HCT116 (cell line): ENCODE results near the gene RAPGEF3. TPM values are rescaled to one million over a fixed set of nuclear protein-coding genes. Genes with fewer than 3 reads are reported as not detected.

Experiments
- ATAC-seq: fragments of 200-7000 bp; cut with Tn5 transposase; 2 replicates; pipeline ENCODE4 v1.9.1; 2020; ENCODE audit warnings: mild to moderate bottlenecking, moderate library complexity
- BruUV-seq: library from RNA; stranded (reverse); fragments of 400-500 nt; replicated peaks from 2 replicates; lab custom pipeline; 2021; lab: Mats Ljungman, UMichigan
- CTCF ChIA-PET: fragments of 300-600 bp; sonication (Branson Sonifier 250); formaldehyde crosslinking; loops from one replicate; lab custom pipeline; 2021; ENCODE audit warnings: antibody characterized with exemption; lab: Charles Lee
- POLR2A ChIA-PET: fragments of 300-600, 350-600 bp; sonication (Branson Sonifier 250); formaldehyde crosslinking; loops from one replicate; lab custom pipeline; 2021; ENCODE audit warnings: antibody characterized with exemption; lab: Charles Lee
- RAD21 ChIA-PET, 2 experiments: fragments of 300-600 bp; sonication (Branson Sonifier 250); formaldehyde crosslinking; loops; one replicate each; lab custom pipeline; 2023; ENCODE audit warnings: low total read pairs in 2 of 2; ENCODE audit not compliant: uncharacterized antibody in 2 of 2, unreplicated experiment in 2 of 2, low non-redundant PET in 1 of 2; lab: Charles Lee
- DNase-seq: peaks from one replicate; pipeline ENCODE4 v3.0.0-alpha.2; 2010; ENCODE audit warnings: low read depth, low spot score
- H2AFZ ChIP-seq: fragments of 200-600 bp; shearing (Covaris generic), sonication (generic); 2 replicates; pipeline ENCODE4 v1.6.1; 2017; ENCODE audit warnings: low read depth, mixed run types, mixed read lengths, antibody characterized with exemption, low read length; ENCODE audit not compliant: poor library complexity, severe bottlenecking
- H3K27ac ChIP-seq: 2 replicates; pipeline ENCODE4 v1.5.1; 2012; ENCODE audit warnings: low read depth, low read length
- H3K27me3 ChIP-seq: fragments of 200-600 bp; sonication (generic); 2 replicates; pipeline ENCODE4 v1.6.1; 2016; ENCODE audit warnings: mixed run types, low read length, mixed read lengths; ENCODE audit not compliant: insufficient read depth
- H3K36me3 ChIP-seq, 2 experiments: fragments of 200-500 bp in 1 of 2; fragments of 200-600 bp in 1 of 2; sonication (Bioruptor generic) in 1 of 2; sonication (generic) in 1 of 2; 2 replicates each; pipeline versions ENCODE4 v1.5.1 to v1.6.1; 2014 to 2016; ENCODE audit warnings: low read length in 2 of 2, inconsistent platforms in 1 of 2, mixed read lengths in 1 of 2, mixed run types in 1 of 2; ENCODE audit not compliant: insufficient read depth in 2 of 2, control insufficient read depth in 1 of 2
- H3K4me1 ChIP-seq, 2 experiments: fragments of 200-600 bp in 1 of 2; sonication (generic) in 1 of 2; 2 replicates each; pipeline versions ENCODE4 v1.5.1 to v1.6.1; 2012 to 2017; ENCODE audit warnings: low read length in 2 of 2, inconsistent platforms in 1 of 2, mild to moderate bottlenecking in 1 of 2, mixed read lengths in 1 of 2, mixed run types in 1 of 2, moderate library complexity in 1 of 2; ENCODE audit not compliant: insufficient read depth in 2 of 2, control insufficient read depth in 1 of 2
- H3K4me2 ChIP-seq: fragments of 200-600 bp; sonication (generic); 2 replicates; pipeline ENCODE4 v1.6.1; 2017; ENCODE audit warnings: mixed run types, low read length, mixed read lengths
- H3K4me3 ChIP-seq, 2 experiments: fragments of 200-600 bp in 1 of 2; sonication (generic) in 1 of 2; replicated peaks in 1 of 2; 2 replicates each; pipeline ENCODE4 v1.5.1; 2011 to 2016; ENCODE audit warnings: low read length in 2 of 2, control low read depth in 1 of 2, low read depth in 1 of 2, mild to moderate bottlenecking in 1 of 2, mixed read lengths in 1 of 2, mixed run types in 1 of 2
- H3K79me2 ChIP-seq: fragments of 200-600 bp; sonication (generic); 2 replicates; pipeline ENCODE4 v1.6.1; 2017; ENCODE audit warnings: mild to moderate bottlenecking, mixed run types, low read length, moderate library complexity, mixed read lengths; ENCODE audit not compliant: insufficient read depth
- H3K9ac ChIP-seq: fragments of 200-600 bp; sonication (generic); 2 replicates; pipeline ENCODE4 v1.6.1; 2016; ENCODE audit warnings: low read length, mixed read lengths
- H3K9me2 ChIP-seq: fragments of 200-600 bp; sonication (generic), shearing (Covaris generic); 2 replicates; pipeline ENCODE4 v1.6.1; 2017; ENCODE audit warnings: mixed run types, mild to moderate bottlenecking, moderate library complexity; ENCODE audit not compliant: insufficient read depth
- H3K9me3 ChIP-seq, 2 experiments: fragments of 200-500 bp in 1 of 2; fragments of 200-600 bp in 1 of 2; sonication (Bioruptor generic) in 1 of 2; sonication (generic) in 1 of 2; 2 replicates each; pipeline ENCODE4 v1.6.1; 2014 to 2017; ENCODE audit warnings: low read length in 2 of 2, mixed read lengths in 2 of 2, inconsistent platforms in 1 of 2, low read depth in 1 of 2, mild to moderate bottlenecking in 1 of 2, mixed run types in 1 of 2, moderate library complexity in 1 of 2; ENCODE audit not compliant: control insufficient read depth in 1 of 2, insufficient read depth in 1 of 2
- H4K20me1 ChIP-seq: fragments of 200-600 bp; sonication (generic), shearing (Covaris generic); 2 replicates; pipeline ENCODE4 v1.6.1; 2017; ENCODE audit warnings: mixed run types, mild to moderate bottlenecking, moderate library complexity; ENCODE audit not compliant: insufficient read depth
- CEBPB ChIP-seq: IDR thresholded peaks from 2 replicates; pipeline ENCODE4 v1.6.1; 2012; ENCODE audit warnings: low read depth
- MAX ChIP-seq: IDR thresholded peaks from 2 replicates; pipeline ENCODE4 v1.6.1; 2012
- POLR2A ChIP-seq: IDR thresholded peaks from 2 replicates; pipeline ENCODE4 v1.7.0; 2011; ENCODE audit warnings: borderline replicate concordance; ENCODE audit not compliant: insufficient read depth, insufficient read length; ENCODE audit errors: extremely low read depth
- RAD21 ChIP-seq: IDR thresholded peaks from 2 replicates; pipeline ENCODE4 v1.6.1; 2012; ENCODE audit warnings: low read depth, mild to moderate bottlenecking
- ZFX ChIP-seq: fragments of 450-650 bp; IDR thresholded peaks from 2 replicates; pipeline ENCODE4 v1.6.1; 2017
- ZNF274 ChIP-seq: fragments of 200-500 bp; sonication (Bioruptor generic); IDR thresholded peaks from 2 replicates; pipeline ENCODE4 v1.6.1; 2014; ENCODE audit warnings: mild to moderate bottlenecking, low read depth, low read length, inconsistent platforms
- intact Hi-C: fragments of 100-400 bp; cut with micrococcal nuclease; formaldehyde crosslinking; loops from 2 replicates; pipeline ENCODE4 v1.10.0; 2022
- total RNA-seq: library from RNA; stranded (reverse); gene quantifications from one replicate; pipeline ENCODE4 v1.2.1, GENCODE V29; 2021; ENCODE audit not compliant: unreplicated experiment
- TF ChIP-seq, protein P1 (sequence below), 3 experiments: fragments of 200-600 bp in 1 of 3; sonication (generic) in 1 of 3; IDR thresholded peaks in 2 of 3; conservative IDR thresholded peaks in 1 of 3; 2 replicates each; pipeline ENCODE4 v1.5.1; 2012 to 2017; ENCODE audit warnings: low read depth in 2 of 3, low read length in 2 of 3, antibody characterized with exemption in 1 of 3, borderline replicate concordance in 1 of 3, control low read depth in 1 of 3, mild to moderate bottlenecking in 1 of 3, mixed read lengths in 1 of 3, mixed run types in 1 of 3, moderate library complexity in 1 of 3; ENCODE audit not compliant: insufficient read depth in 1 of 3
- TF ChIP-seq, protein P2 (sequence below): IDR thresholded peaks from 2 replicates; pipeline ENCODE4 v1.6.1; 2012; ENCODE audit warnings: low read depth

RAPGEF3 gene
- total RNA-seq, 1 experiment from 2014 or later, result 1.8 TPM

GRCh38 chr12:47715393-47715876, 43.2 kb downstream of the RAPGEF3 start:
- Histone ChIP-seq H3K9me2 (no peaks in the 10 kb centered on the region), H3K4me1 (peaks cover 0 to 7% of the 10 kb centered on the region in 2 experiments; a peak in 1 of 4 replicates), H4K20me1 (no peaks in the 10 kb centered on the region), H3K79me2 (no peaks in the 10 kb centered on the region), H3K27ac (no peak overlapping the region), H3K9ac (no peak overlapping the region), H3K4me3 (no peak overlapping the region), H2AFZ (no peak overlapping the region), H3K9me3 (no peaks in the 10 kb centered on the region), H3K36me3 (no peaks in the 10 kb centered on the region), H3K27me3 (no peaks in the 10 kb centered on the region), H3K4me2 (no peak overlapping the region)
- ChIA-PET RAD21 (interaction anchor here (0.7 to 2.0 kb wide), 5 partner anchors 25 to 123 kb away, joined by 3 to 9 read pairs (median 4); no protein-coding TSS in a partner anchor), CTCF (interaction anchor here (0.6 to 4.4 kb wide), 10 partner anchors 9 to 903 kb away, joined by 3 to 63 read pairs (median 4); partner anchors contain the start of genes ENDOU, RAPGEF3 and RPAP3), POLR2A (no interaction called here)
- peak; percentile 87 for ATAC-seq
- BruUV-seq, result no TSS peak
- intact Hi-C loops, result loop anchor here (1.0 to 10.0 kb wide), 5 partner anchors 52 to 449 kb away; no protein-coding TSS in a partner anchor
- DNase-seq, result peak; percentile 74
- TF ChIP-seq RAD21 (peak; percentile 95), ZFX (no peak), CEBPB (no peak)
- TF ChIP-seq, protein P1, sequence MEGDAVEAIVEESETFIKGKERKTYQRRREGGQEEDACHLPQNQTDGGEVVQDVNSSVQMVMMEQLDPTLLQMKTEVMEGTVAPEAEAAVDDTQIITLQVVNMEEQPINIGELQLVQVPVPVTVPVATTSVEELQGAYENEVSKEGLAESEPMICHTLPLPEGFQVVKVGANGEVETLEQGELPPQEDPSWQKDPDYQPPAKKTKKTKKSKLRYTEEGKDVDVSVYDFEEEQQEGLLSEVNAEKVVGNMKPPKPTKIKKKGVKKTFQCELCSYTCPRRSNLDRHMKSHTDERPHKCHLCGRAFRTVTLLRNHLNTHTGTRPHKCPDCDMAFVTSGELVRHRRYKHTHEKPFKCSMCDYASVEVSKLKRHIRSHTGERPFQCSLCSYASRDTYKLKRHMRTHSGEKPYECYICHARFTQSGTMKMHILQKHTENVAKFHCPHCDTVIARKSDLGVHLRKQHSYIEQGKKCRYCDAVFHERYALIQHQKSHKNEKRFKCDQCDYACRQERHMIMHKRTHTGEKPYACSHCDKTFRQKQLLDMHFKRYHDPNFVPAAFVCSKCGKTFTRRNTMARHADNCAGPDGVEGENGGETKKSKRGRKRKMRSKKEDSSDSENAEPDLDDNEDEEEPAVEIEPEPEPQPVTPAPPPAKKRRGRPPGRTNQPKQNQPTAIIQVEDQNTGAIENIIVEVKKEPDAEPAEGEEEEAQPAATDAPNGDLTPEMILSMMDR (IDR thresholded peaks at IDR 0.05 in 2 of 3, conservative IDR thresholded peaks at IDR 0.05 in 1 of 3; ENCODE audit: borderline replicate concordance in 1 of 3, insufficient read depth in 1 of 3, low read depth in 2 of 3, low read length in 2 of 3), result peak; percentile 70 to 90 (median 86)
- TF ChIP-seq, all 23 proteins: peak for 2

DNA sequence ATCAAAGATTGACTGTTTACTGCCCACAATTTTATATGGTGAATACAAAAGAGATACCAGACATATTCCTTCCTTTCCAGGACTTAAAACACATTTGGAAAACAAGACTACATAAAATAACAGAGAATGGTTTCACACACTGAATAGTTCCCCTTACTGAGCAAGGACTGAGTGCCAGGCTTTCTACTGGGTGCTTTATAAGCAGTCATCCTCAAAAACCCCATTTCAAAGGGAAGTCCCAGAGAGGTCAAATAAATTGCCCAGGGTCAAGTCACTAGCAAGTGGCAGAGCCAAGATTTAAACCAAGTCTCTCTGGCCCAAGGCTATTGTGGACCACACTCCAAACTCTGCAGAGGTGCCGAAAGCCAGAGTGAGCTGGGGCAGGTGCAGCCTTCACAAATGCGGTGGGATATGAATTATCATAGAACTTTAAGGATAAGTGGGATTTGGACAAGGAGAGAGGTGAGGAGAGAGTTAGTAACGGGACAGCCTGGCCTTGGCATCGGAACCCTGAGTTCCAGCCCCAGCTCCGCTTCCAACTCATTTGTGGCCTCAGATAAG, 43.8 kb downstream of the RAPGEF3 start:
- Histone ChIP-seq H3K4me1 (peaks cover 0 to 7% of the 10 kb centered on the region in 2 experiments; a peak in 1 of 4 replicates), H3K4me3 (no peak overlapping the region), H3K27me3 (no peaks in the 10 kb centered on the region), H2AFZ (no peak overlapping the region), H3K79me2 (no peaks in the 10 kb centered on the region), H3K36me3 (no peaks in the 10 kb centered on the region), H3K9me2 (no peaks in the 10 kb centered on the region), H3K9ac (no peak overlapping the region), H3K9me3 (no peaks in the 10 kb centered on the region), H4K20me1 (no peaks in the 10 kb centered on the region), H3K27ac (no peak overlapping the region), H3K4me2 (no peak overlapping the region)
- no peak for DNase-seq
- intact Hi-C loops, result loop anchor here (1.0 to 10.0 kb wide), 5 partner anchors 52 to 450 kb away; no protein-coding TSS in a partner anchor
- POLR2A ChIA-PET, result no interaction called here
- TF ChIP-seq MAX (no peak), ZNF274 (no peak), POLR2A (no peak), CEBPB (no peak)
- TF ChIP-seq, protein P2, sequence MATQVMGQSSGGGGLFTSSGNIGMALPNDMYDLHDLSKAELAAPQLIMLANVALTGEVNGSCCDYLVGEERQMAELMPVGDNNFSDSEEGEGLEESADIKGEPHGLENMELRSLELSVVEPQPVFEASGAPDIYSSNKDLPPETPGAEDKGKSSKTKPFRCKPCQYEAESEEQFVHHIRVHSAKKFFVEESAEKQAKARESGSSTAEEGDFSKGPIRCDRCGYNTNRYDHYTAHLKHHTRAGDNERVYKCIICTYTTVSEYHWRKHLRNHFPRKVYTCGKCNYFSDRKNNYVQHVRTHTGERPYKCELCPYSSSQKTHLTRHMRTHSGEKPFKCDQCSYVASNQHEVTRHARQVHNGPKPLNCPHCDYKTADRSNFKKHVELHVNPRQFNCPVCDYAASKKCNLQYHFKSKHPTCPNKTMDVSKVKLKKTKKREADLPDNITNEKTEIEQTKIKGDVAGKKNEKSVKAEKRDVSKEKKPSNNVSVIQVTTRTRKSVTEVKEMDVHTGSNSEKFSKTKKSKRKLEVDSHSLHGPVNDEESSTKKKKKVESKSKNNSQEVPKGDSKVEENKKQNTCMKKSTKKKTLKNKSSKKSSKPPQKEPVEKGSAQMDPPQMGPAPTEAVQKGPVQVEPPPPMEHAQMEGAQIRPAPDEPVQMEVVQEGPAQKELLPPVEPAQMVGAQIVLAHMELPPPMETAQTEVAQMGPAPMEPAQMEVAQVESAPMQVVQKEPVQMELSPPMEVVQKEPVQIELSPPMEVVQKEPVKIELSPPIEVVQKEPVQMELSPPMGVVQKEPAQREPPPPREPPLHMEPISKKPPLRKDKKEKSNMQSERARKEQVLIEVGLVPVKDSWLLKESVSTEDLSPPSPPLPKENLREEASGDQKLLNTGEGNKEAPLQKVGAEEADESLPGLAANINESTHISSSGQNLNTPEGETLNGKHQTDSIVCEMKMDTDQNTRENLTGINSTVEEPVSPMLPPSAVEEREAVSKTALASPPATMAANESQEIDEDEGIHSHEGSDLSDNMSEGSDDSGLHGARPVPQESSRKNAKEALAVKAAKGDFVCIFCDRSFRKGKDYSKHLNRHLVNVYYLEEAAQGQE, result no peak
- peak; percentile 30 for ATAC-seq
- BruUV-seq, result no TSS peak
- CTCF ChIA-PET, result interaction anchor here (0.6 to 4.4 kb wide), 9 partner anchors 8 to 903 kb away, joined by 3 to 63 read pairs (median 4); partner anchors contain the start of genes ENDOU and RPAP3
- RAD21 ChIA-PET, result interaction anchor here (0.6 to 2.0 kb wide), 4 partner anchors 26 to 1725 kb away, joined by 3 to 9 read pairs (median 6); partner anchors contain the start of gene SCAF11 (in 1 of the 2)
